Measurements from ENCODE around the gene PATL2. TPM values are rescaled to one million over a fixed set of nuclear protein-coding genes. Genes with fewer than 3 reads are reported as not detected.

PATL2 gene
- total and polyA plus RNA-seq, 2 donors (not counting 3 experiments of a cell fraction or from before 2014, with no cell fraction given), result 0.18 TPM; not detected in 1

GRCh38 chr15:44695294-44695693 lies 15.8 kb downstream of the PATL2 start:
- ChIA-PET CTCF (interaction anchor here (1.0 to 1.5 kb wide), 4 partner anchors 12 to 43 kb away, joined by 4 to 8 read pairs (median 6); partner anchors contain the start of genes PATL2 and SPG11), POLR2A (no interaction called here)
- no peak for FAIRE-seq
- no TSS peak for BruUV-seq (replicated peaks)
- Histone ChIP-seq H3K27ac (ENCODE audit: insufficient read depth, low read depth, low read length) (no peak overlapping the region), H3K9me1 (replicated peaks; ENCODE audit: control insufficient read depth, extremely low read depth, insufficient read depth, low read length) (no peaks in the 10 kb centered on the region), H3K4me2 (ENCODE audit: insufficient read depth, low read length) (no peak overlapping the region), H4K20me1 (replicated peaks; ENCODE audit: control insufficient read depth, extremely low read depth, insufficient read depth, low read length) (no peaks in the 10 kb centered on the region), H3K9me3 (replicated peaks; ENCODE audit: control insufficient read depth, insufficient read depth, low read length) (no peaks in the 10 kb centered on the region), H3K36me3 (ENCODE audit: control insufficient read depth in 2 of 2, extremely low read depth in 1 of 2, insufficient read depth in 2 of 2, low read length in 2 of 2) (no peaks in the 10 kb centered on the region), H3K4me3 (replicated peaks in 1 of 3; ENCODE audit: insufficient read depth in 1 of 3, low read depth in 1 of 3, low read length in 3 of 3) (no peak overlapping the region), H2AFZ (ENCODE audit: low read depth, low read length) (no peak overlapping the region), H3K9ac (replicated peaks; ENCODE audit: extremely low read depth, insufficient read depth, low read length) (no peak overlapping the region), H3K27me3 (ENCODE audit: control insufficient read depth in 2 of 2, insufficient read depth in 2 of 2, low read length in 2 of 2) (peaks cover 10 to 29% of the 10 kb centered on the region in 2 experiments), H3K4me1 (ENCODE audit: control insufficient read depth, extremely low read depth, insufficient read depth, low read length) (no peaks in the 10 kb centered on the region), H3K79me2 (ENCODE audit: control insufficient read depth, insufficient read depth, low read length) (no peaks in the 10 kb centered on the region)
- intact Hi-C loops (cut with micrococcal nuclease), result no loop called here
- TF ChIP-seq EZH2 (IDR thresholded peaks at IDR 0.05; ENCODE audit: borderline replicate concordance, low read depth, low read length, severe bottlenecking) (no peak), GATA2 (IDR thresholded peaks at IDR 0.05; ENCODE audit: insufficient read depth, insufficient read length, low read depth, low read length) (no peak), POLR2AphosphoS5 (IDR thresholded peaks at IDR 0.05; ENCODE audit: insufficient read depth, low read depth, low read length) (no peak), FOS (IDR thresholded peaks at IDR 0.05; ENCODE audit: borderline replicate concordance, insufficient read depth, low read length) (no peak), POLR2A (IDR thresholded peaks at IDR 0.05; ENCODE audit: low read depth, low read length) (no peak), MYC (IDR thresholded peaks at IDR 0.05; ENCODE audit: low read depth, low read length) (no peak), JUN (IDR thresholded peaks at IDR 0.05; ENCODE audit: borderline replicate concordance, insufficient read depth, insufficient read length, low read depth) (no peak), MAX (IDR thresholded peaks at IDR 0.05; ENCODE audit: insufficient read depth, insufficient read length) (no peak), CTCF (IDR thresholded peaks at IDR 0.05; ENCODE audit: extremely low read depth in 1 of 2, insufficient read depth in 1 of 2, low read depth in 1 of 2, low read length in 2 of 2) (no peak)
- no peak for DNase-seq (ENCODE audit: low read depth, low spot score)
- dilution Hi-C loops (cut with MboI; ENCODE audit: extremely low pct_ligation_motif_present, low sequenced_read_pairs), result no loop called here
